B cell (primary cell): ENCODE data around the gene FAM120B. TPM values are rescaled to one million over a fixed set of nuclear protein-coding genes. Genes with fewer than 3 reads are reported as not detected.

Experiments used
- ATAC-seq: fragments of 200-7000 bp; cut with Tn5 transposase; one replicate; pipeline ENCODE4 v1.10.0; 2021; ENCODE audit warnings: low read depth, mild to moderate bottlenecking, moderate number of reproducible peaks, moderate library complexity
- CTCF ChIA-PET: fragments of 350-600 bp; sonication (Branson Sonifier 250); formaldehyde crosslinking; loops from one replicate; lab custom pipeline; 2021; ENCODE audit warnings: antibody characterized with exemption, inconsistent platforms; lab: Charles Lee
- POLR2A ChIA-PET: fragments of 350-600 bp; sonication (Branson Sonifier 250); formaldehyde crosslinking; loops from one replicate; lab custom pipeline; 2021; ENCODE audit warnings: antibody characterized with exemption; lab: Charles Lee
- DNase-seq: peaks from one replicate; pipeline ENCODE4 v3.0.0; 2013
- H2AFZ ChIP-seq: 2 replicates; pipeline ENCODE4 v1.6.1; 2012; ENCODE audit warnings: mild to moderate bottlenecking, low read depth, low read length; ENCODE audit not compliant: insufficient read depth, poor library complexity, severe bottlenecking
- H3K27ac ChIP-seq, 2 donors: 1 replicate in 1 of 2; 2 replicates in 1 of 2; pipeline ENCODE4 v1.5.1; 2012 to 2013; ENCODE audit warnings: low read length in 2 of 2, mild to moderate bottlenecking in 2 of 2, moderate library complexity in 1 of 2
- H3K27me3 ChIP-seq, 4 experiments: fragments of 200-600 bp in 1 of 4; sonication (generic) in 1 of 4; replicated peaks in 1 of 4; 1 replicate in 2 of 4; 2 replicates in 2 of 4; pipeline versions ENCODE4 v1.6.1 to v1.7.0; 2013 to 2016; ENCODE audit warnings: low read length in 3 of 4, mild to moderate bottlenecking in 2 of 4, mixed read lengths in 1 of 4, moderate library complexity in 1 of 4; ENCODE audit not compliant: insufficient read depth in 4 of 4, control insufficient read depth in 3 of 4; ENCODE audit errors: control extremely low read depth in 1 of 4
- H3K36me3 ChIP-seq, 2 experiments: replicated peaks in 1 of 2; 1 replicate in 1 of 2; 2 replicates in 1 of 2; pipeline versions ENCODE4 v1.6.1 to v1.7.1; 2013; ENCODE audit warnings: low read length in 1 of 2; ENCODE audit not compliant: insufficient read depth in 2 of 2, control insufficient read depth in 1 of 2; ENCODE audit errors: control extremely low read depth in 1 of 2, extremely low read depth in 1 of 2
- H3K4me1 ChIP-seq, 2 donors: fragments of 200-600 bp in 1 of 2; sonication (generic) in 1 of 2; 1 replicate in 1 of 2; 2 replicates in 1 of 2; pipeline versions ENCODE4 v1.5.1 to v1.6.1; 2013 to 2017; ENCODE audit warnings: low read length in 2 of 2; ENCODE audit not compliant: control insufficient read depth in 2 of 2, insufficient read depth in 2 of 2
- H3K4me2 ChIP-seq: replicated peaks from 2 replicates; pipeline ENCODE3; 2012; ENCODE audit warnings: mild to moderate bottlenecking, low read depth, low read length; ENCODE audit not compliant: poor library complexity, severe bottlenecking
- H3K4me3 ChIP-seq, 5 experiments: fragments of 200-600 bp in 1 of 5; sonication (generic) in 1 of 5; 1 replicate in 3 of 5; 2 replicates in 2 of 5; pipeline versions ENCODE4 v1.5.1 to v1.7.0; 2011 to 2016; ENCODE audit warnings: low read length in 4 of 5, mild to moderate bottlenecking in 4 of 5, low read depth in 2 of 5, control low read depth in 1 of 5, moderate library complexity in 1 of 5; ENCODE audit not compliant: insufficient read depth in 1 of 5; ENCODE audit errors: control extremely low read depth in 1 of 5, extremely low read depth in 1 of 5
- H3K79me2 ChIP-seq: fragments of 200-600 bp; sonication (generic); one replicate; pipeline ENCODE4 v1.6.0; 2016; ENCODE audit warnings: low read length; ENCODE audit not compliant: control insufficient read depth, insufficient read depth
- H3K9ac ChIP-seq: fragments of 200-600 bp; sonication (generic); 2 replicates; pipeline ENCODE4 v1.6.1; 2017; ENCODE audit warnings: mild to moderate bottlenecking, low read length, moderate library complexity
- H3K9me3 ChIP-seq, 3 donors: one replicate each; pipeline versions ENCODE4 v1.6.1 to v1.7.1; 2013; ENCODE audit warnings: low read length in 2 of 3; ENCODE audit not compliant: control insufficient read depth in 2 of 3, insufficient read depth in 1 of 3; ENCODE audit errors: control extremely low read depth in 1 of 3
- H4K20me1 ChIP-seq: 2 replicates; pipeline ENCODE4 v1.6.0; 2012; ENCODE audit warnings: mild to moderate bottlenecking, low read length; ENCODE audit not compliant: insufficient read depth, control insufficient read depth, poor library complexity, severe bottlenecking
- H3K27ac Mint-ChIP-seq: one replicate; pipeline ENCODE4 v1.8.0; 2021; ENCODE audit warnings: mixed read lengths
- H3K27me3 Mint-ChIP-seq: one replicate; pipeline ENCODE4 v1.8.0; 2021; ENCODE audit warnings: mixed read lengths
- H3K4me1 Mint-ChIP-seq: one replicate; pipeline ENCODE4 v1.8.0; 2021; ENCODE audit warnings: mixed read lengths
- H3K4me3 Mint-ChIP-seq: one replicate; pipeline ENCODE4 v1.8.0; 2021; ENCODE audit warnings: mixed read lengths
- H3K9me3 Mint-ChIP-seq: one replicate; pipeline ENCODE4 v1.8.0; 2022; ENCODE audit warnings: mixed read lengths; ENCODE audit not compliant: insufficient read depth
- CTCF ChIP-seq: fragments of 200-600 bp; IDR thresholded peaks from one replicate; pipeline ENCODE4 v1.8.0; 2022; ENCODE audit warnings: antibody characterized with exemption, mild to moderate bottlenecking
- EZH2 ChIP-seq: IDR thresholded peaks from 2 replicates; pipeline ENCODE4 v1.6.1; 2012; ENCODE audit warnings: borderline replicate concordance, low read depth, mild to moderate bottlenecking, moderate library complexity, low read length; ENCODE audit not compliant: insufficient read depth, poor library complexity, severe bottlenecking
- WGBS: methylation state at CpG from one replicate; pipeline ENCODE4 v1.1.5; 2013; ENCODE audit warnings: missing lambda C conversion rate; ENCODE audit not compliant: insufficient coverage; 5-methylcytosine and 5-hydroxymethylcytosine counted together
- intact Hi-C: fragments of 100-400 bp; cut with micrococcal nuclease; formaldehyde crosslinking; loops from one replicate; pipeline ENCODE4 v1.10.0; 2022
- polyA plus RNA-seq: library from polyadenylated mRNA; depleted of rRNA; stranded (reverse); fragments of >200 nt; gene quantifications from 2 replicates; pipeline ENCODE4 v1.2.3, GENCODE V29; 2012
- total RNA-seq, 2 donors: library from RNA; stranded (reverse); fragments of 120-200 nt in 1 of 2; gene quantifications; 1 replicate in 1 of 2; 2 replicates in 1 of 2; pipeline versions ENCODE4 v1.2.3 to v1.2.4, GENCODE V29; 2013 to 2022

The FAM120B gene
- total and polyA plus RNA-seq, 2 donors (not counting 1 experiment from before 2014, with no cell fraction given) = 12.5 to 51.7 TPM

- no peaks in the 10 kb centered on the region for H4K20me1 ChIP-seq
- H3K9me3 Mint-ChIP-seq = no peaks in the 10 kb centered on the region
- CTCF ChIA-PET = no interaction called here
Measured at GRCh38 chr6:170393033-170393432, 86.5 kb downstream of the FAM120B start.

More at GRCh38 chr6:170393033-170393432, 86.5 kb downstream of the FAM120B start:
- H3K27ac ChIP-seq = no peak overlapping the region
- peaks cover 0 to 8% (median 0%) of the 10 kb centered on the region in 3 donors for H3K9me3 ChIP-seq
- no peak overlapping the region for H3K4me3 Mint-ChIP-seq
- TF ChIP-seq CTCF (no peak), EZH2 (no peak)
- peaks cover 3 to 85% of the 10 kb centered on the region in 2 experiments for H3K36me3 ChIP-seq
- ATAC-seq = no peak
- POLR2A ChIA-PET = no interaction called here
- H3K4me1 Mint-ChIP-seq = no peaks in the 10 kb centered on the region
- no peak for DNase-seq
- no peaks in the 10 kb centered on the region for H3K27me3 ChIP-seq
- no peak overlapping the region for H3K9ac ChIP-seq
- H3K27me3 Mint-ChIP-seq = no peaks in the 10 kb centered on the region
- H3K4me3 ChIP-seq = no peak overlapping the region
- no peak overlapping the region for H2AFZ ChIP-seq
- 100% methylated on average over 3 of the region's 7 CpGs for WGBS
- no peaks in the 10 kb centered on the region for H3K79me2 ChIP-seq
- no peaks in the 10 kb centered on the region for H3K4me1 ChIP-seq
- no peak overlapping the region for H3K4me2 ChIP-seq
- no peak overlapping the region for H3K27ac Mint-ChIP-seq
- intact Hi-C loops = no loop called here
